A549 (cell line): ENCODE measurements around the gene MYH1.

Experiments
- BHLHE40 ChIP-seq: IDR thresholded peaks from 2 replicates; pipeline ENCODE4 v1.6.1; 2012; ENCODE audit warnings: low read depth, low read length, inconsistent platforms
- CHD4 ChIP-seq: fragments of 200-600 bp; sonication (generic); IDR thresholded peaks from 2 replicates; pipeline ENCODE4 v1.6.1; 2016; ENCODE audit warnings: antibody characterized with exemption, mild to moderate bottlenecking, borderline replicate concordance
- CTCF ChIP-seq: fragments of >200 bp; sonication (Bioruptor Twin); formaldehyde crosslinking; IDR thresholded peaks from 3 replicates; pipeline ENCODE4 v1.5.1; 2016
- EP300 ChIP-seq, 2 experiments: fragments of >200 bp; sonication (Bioruptor Twin); formaldehyde crosslinking; IDR thresholded peaks; 2 replicates in 1 of 2; 3 replicates in 1 of 2; pipeline ENCODE4 v1.6.1; 2016 to 2017
- HMGXB4 ChIP-seq: fragments of 250-450 bp; sonication (Bioruptor Pico); IDR thresholded peaks from 2 replicates; pipeline ENCODE4 v1.5.0; 2021; ENCODE audit warnings: mild to moderate bottlenecking, moderate library complexity, borderline replicate concordance
- HOXA7 ChIP-seq: fragments of 250-450 bp; sonication (Bioruptor Pico); IDR thresholded peaks from 2 replicates; pipeline ENCODE4 v1.5.0; 2020; ENCODE audit warnings: mild to moderate bottlenecking, moderate library complexity
- NFE2L2 ChIP-seq: fragments of 150-350 bp; conservative IDR thresholded peaks from 2 replicates; pipeline ENCODE4 v1.6.1; 2014; ENCODE audit warnings: low read length
- NPAS2 ChIP-seq: fragments of 250-450 bp; sonication (Bioruptor Pico); IDR thresholded peaks from 2 replicates; pipeline ENCODE4 v1.8.0; 2022; ENCODE audit warnings: mild to moderate bottlenecking, moderate library complexity, borderline replicate concordance
- NR3C1 ChIP-seq: fragments of >200 bp; sonication (Bioruptor Twin); formaldehyde crosslinking; IDR thresholded peaks from 3 replicates; pipeline ENCODE4 v1.6.1; 2017
- POLR2A ChIP-seq: IDR thresholded peaks from 2 replicates; pipeline ENCODE4 v1.6.1; 2012; ENCODE audit warnings: mild to moderate bottlenecking, low read length
- REST ChIP-seq: fragments of 200-600 bp; sonication (generic); IDR thresholded peaks from 2 replicates; pipeline ENCODE4 v1.6.1; 2016; ENCODE audit warnings: antibody characterized with exemption, mild to moderate bottlenecking, moderate library complexity
- RFX5 ChIP-seq: fragments of 450-650 bp; IDR thresholded peaks from 2 replicates; pipeline ENCODE4 v1.7.1; 2014; ENCODE audit warnings: antibody characterized with exemption, mild to moderate bottlenecking, moderate library complexity
- ZC3H11A ChIP-seq: fragments of 450-650 bp; IDR thresholded peaks from 2 replicates; pipeline ENCODE4 v1.6.1; 2014; ENCODE audit warnings: antibody characterized with exemption, mild to moderate bottlenecking

- TF ChIP-seq CHD4 (no peak), NFE2L2 (no peak), BHLHE40 (no peak), CTCF (no peak), HOXA7 (CRISPR knock-in tag) (no peak), REST (no peak), POLR2A (no peak), NPAS2 (CRISPR knock-in tag) (no peak), EP300 (IDR thresholded peaks at IDR 0.05) (no peak), NR3C1 (no peak), ZC3H11A (no peak), RFX5 (no peak), HMGXB4 (CRISPR knock-in tag) (no peak)
Observed at GRCh38 chr17:10499950-10500349, 18.4 kb downstream of the MYH1 start.
